Midbrain (tissue), 1 donor: Measurements from ENCODE around the gene SLC24A1.

Source experiments
- DNase-seq: peaks from one replicate; lab custom pipeline; 2025; lab: John Stamatoyannopoulos, UW

SLC24A1 gene

DNA sequence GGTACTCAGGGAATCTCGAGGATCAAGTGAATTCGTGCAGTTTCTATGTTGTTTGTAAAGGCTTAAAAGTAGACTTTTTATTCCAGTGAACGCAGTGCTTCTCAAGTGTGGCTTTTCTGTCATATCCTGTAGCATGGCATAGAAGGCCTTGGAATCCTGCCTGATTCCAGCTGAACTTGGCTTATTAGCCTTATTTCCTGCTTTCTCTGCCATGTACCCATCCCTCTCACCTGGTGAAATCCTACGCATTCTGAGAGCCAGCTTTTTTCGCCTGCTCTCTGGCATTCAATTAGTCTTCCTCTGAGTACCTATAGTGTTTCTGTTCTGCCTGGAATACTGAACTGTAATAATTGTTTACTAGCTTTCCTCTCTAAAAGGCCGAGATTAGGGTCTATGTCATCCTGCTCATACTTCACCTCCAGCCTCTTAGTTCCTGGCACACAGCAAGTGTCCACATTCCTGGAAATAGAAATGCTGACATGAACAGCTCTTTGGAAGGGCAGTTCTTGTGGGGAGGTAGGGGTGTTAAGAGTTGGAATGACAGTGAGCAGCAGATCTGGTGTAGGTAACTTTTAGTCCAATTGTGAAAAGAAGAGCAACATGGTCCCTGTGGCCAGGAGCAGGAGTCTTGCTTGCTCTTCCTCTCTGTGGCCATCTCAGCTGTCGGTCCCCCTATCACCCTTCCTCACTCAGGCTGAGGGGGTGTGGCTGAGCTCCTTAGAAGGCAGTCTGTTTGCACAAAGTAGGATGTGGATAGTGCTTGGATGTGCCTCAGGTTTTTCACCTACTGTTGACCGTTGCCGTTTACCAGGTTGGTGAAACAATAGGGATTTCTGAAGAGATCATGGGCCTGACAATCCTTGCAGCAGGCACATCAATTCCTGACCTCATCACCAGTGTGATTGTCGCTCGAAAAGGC is 30.4 kb downstream of the SLC24A1 start:
- DNase-seq, result no peak

DNA sequence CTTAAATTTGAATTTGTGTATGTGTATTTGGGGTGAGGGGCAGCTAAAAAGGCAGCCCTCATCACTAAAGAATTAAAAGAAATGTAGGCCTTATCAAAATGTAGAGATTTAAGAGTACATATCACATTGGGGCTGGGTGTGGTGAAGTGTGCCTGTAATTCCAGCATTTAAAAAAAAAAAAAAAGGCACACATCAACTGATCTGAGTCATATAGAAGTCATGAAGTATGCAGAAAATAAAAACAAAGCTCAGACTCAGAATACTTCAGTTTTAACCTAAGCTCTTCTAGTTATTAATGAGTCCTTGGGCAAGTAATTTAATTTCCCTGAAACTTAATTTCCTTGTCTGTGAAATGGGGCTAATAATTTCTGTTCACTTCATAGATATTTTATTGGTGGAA is 31.6 kb downstream of the SLC24A1 start:
- DNase-seq, result no peak

- DNase-seq, result no peak
Observed at GRCh38 chr15:65653801-65654521, 32.2 kb downstream of the SLC24A1 start.

- no peak for DNase-seq
Observed at GRCh38 chr15:65655026-65655425, 33.3 kb downstream of the SLC24A1 start.

DNA sequence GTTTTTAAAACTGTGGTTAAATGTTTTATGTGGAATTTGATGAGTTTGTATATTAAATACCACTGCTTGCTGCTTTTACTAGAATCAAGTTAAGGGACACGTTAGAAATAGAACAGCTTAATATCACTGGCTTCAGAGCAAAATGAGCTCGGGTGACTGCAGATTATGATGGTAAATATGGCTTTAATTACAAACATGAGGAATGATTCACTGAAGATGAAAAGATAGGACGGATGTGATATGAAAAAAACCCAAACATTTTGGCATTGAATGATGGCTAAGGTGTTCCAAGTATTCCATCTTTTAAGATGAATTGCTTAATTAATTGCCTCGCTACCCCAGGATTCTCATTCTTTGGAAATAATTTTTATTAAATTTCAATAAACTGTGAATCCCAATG is 33.7 kb downstream of the SLC24A1 start:
- DNase-seq, result no peak

- DNase-seq, result no peak
Observed at GRCh38 chr15:65659502-65660052, 37.8 kb downstream of the SLC24A1 start.

DNA sequence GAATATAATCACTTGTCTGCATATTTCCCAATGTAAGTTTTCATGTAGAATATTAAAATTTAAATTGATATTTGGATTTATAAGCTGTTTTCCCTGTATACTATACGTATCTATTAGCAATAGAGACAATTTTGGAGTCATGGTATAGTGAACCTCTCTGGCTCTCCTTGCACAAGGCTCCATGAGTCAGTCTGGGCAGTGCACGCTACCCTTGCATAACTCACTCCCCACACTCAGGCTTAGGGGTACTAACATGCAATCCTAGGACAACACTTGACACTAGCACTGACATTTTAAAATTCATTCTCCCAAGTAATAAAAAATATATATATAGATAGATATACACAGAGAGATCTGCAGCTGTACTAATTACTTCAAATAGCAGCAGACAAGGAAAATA is 39.2 kb downstream of the SLC24A1 start:
- DNase-seq, result no peak

DNA sequence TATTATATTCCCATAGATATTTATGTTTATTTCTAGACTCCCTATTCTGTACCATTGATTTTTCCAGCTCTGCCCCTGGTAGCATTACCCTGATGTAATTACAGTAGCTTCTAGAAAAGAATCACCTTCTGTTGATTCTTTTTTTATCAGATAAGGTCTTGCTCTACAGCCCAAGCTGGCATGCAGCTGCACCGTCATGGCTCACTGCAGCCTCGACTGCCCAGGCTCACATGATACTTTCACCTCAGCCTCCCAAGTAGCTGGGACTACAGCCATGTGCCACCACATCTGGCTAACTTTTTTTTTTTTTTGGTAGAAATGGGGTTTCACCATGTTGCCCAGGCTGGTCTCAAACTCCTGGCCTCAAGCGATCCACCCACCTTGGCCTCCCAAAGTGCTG is 41.8 kb downstream of the SLC24A1 start:
- DNase-seq, result no peak

DNA sequence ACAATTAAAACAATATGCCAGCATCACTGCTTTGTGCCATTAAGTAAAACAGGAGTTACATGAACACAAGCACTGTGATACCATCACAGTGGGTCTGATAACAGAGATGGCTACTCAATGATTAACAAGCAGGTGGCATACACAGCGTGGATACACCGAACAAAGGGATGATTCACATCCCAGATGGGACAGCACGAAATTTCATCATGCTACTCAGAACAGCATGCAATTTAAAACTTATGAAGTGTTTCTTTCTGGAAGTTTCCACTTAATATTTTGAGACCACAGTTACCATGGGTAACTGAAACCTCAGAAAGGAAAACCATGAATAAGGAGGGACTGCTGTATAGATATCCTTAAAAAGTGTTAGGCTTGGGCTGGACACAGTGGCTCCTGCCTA is 44.5 kb downstream of the SLC24A1 start:
- DNase-seq, result peak; percentile 25

DNA sequence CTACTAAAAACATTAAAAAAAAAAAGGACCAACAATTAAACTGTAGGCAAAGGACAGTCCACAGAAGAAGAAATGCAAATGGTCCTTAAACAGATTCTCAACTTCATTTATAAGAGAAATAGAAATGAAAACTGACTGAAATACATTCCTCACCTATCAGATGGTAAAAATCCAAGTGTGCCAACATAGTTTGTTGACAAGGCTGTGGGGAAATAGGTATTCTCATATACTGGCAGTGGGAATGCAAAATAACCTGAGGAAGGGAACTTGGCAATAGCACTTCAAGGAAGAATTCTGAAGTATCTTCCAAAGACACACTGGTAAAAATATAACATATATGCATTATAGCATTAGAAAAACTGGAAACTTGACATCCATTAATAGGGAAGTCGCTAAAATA is 53.8 kb downstream of the SLC24A1 start:
- no peak for DNase-seq

GRCh38 chr15:65676123-65676522 is 54.4 kb downstream of the SLC24A1 start:
- no peak for DNase-seq

DNA sequence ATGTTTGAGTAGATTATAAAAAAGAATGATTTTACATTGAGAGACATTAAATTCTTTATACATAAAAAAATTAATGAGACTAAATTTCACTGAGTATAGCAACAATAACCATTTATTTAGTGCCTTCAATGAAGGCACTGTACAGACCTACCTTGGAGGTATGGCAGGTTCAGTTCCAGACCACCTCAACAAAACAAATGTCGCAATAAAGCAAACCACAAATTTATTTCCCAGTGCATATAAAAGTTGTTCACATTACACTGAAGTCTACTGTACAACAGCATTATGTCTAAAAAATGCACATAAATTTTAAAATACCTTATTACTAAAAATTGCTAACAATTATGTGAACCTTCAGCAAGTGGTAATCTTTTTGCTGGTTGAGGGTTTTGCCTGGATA is 58.8 kb downstream of the SLC24A1 start:
- DNase-seq, result no peak

DNA sequence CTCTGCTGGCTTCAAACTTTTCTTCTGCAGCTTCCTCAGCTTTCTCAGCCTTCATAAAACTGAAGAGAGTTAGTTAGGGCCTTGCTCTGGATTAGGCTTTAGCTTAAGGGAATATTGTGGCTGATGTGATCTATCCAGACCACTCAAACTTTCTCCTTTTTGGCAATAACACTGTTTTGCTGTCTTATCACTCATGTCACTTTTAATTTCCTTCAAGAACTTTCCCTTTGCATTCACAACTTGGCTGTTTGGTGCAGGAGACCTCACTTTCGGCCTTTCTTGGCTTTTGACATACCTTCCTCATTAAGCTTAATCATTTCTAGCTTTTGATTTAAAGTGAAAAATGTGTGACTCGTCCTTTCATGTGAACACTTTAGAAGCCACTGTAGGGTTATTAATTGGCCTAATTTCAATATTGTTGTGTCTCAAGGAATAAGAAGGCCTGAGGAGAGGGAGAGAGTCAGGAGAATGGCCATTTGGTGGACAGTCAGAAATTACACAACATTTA is 60.7 kb downstream of the SLC24A1 start:
- DNase-seq, result no peak

- DNase-seq, result no peak
Observed at GRCh38 chr15:65688462-65688861, 66.7 kb downstream of the SLC24A1 start.

- no peak for DNase-seq
Observed at GRCh38 chr15:65690173-65690572, 68.4 kb downstream of the SLC24A1 start.

DNA sequence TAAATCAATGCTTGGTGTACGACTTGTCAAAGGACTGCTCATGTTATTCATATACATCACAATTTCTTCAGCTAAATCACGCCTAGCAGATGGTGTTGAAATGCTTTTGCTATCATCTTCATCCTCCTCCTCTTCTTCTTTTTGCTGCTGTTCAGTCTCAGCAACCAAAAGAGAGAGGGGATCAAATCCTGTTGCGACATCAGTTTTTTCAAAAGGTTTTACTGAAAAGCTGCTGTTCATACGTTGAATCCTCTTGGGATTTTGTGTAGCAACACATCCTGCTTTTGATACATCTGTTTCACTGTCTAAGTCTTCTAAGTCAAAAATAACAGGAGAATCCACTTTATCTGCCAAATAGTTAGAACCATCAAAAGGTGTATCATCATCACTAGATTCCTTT is 69.0 kb downstream of the SLC24A1 start:
- DNase-seq, result no peak

DNA sequence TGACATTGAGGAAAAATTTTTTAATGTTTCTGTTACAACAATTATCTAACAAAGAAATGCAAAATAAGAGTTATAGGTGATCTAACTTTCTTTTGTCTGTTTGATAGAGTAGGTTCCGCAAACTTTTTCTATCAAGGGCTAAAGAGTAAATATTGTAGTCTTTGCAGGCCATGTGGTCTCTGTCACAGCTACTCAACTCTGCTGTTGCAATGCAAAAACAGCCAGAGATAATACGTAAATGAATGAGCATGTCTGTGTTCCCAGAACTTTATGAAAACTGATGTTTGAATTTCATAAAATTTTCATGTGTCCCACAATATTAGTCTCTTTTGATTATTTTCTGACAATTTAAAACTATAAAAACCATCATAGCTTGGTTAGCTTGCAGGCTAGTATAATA is 73.3 kb downstream of the SLC24A1 start:
- no peak for DNase-seq
